ENCODE data around the gene PPTC7.
A peak's percentile ranks its signal among the peaks of the same experiment; 100 is the strongest.

PPTC7 gene

GRCh38 chr12:110582276-110583136 lies 612 bp downstream of the PPTC7 start:
- DNase-seq (ENCODE audit: low read depth), result no peak
- TF ChIP-seq CTCF (IDR thresholded peaks at IDR 0.05; ENCODE audit: control insufficient read depth, extremely low read depth, insufficient read depth), result no peak
- peak overlapping the region; percentile 62 for H3K4me3 ChIP-seq (ENCODE audit: low read depth, low read length)

GRCh38 chr12:110581931-110582275 lies 1.2 kb downstream of the PPTC7 start:
- no peak for DNase-seq (ENCODE audit: low read depth)
- H3K4me3 ChIP-seq (ENCODE audit: low read depth, low read length), result peak overlapping the region; percentile 62
- no peak for TF ChIP-seq CTCF (IDR thresholded peaks at IDR 0.05; ENCODE audit: control insufficient read depth, extremely low read depth, insufficient read depth)

- no peak overlapping the region for H3K4me3 ChIP-seq (ENCODE audit: low read depth, low read length)
- TF ChIP-seq CTCF (IDR thresholded peaks at IDR 0.05; ENCODE audit: control insufficient read depth, extremely low read depth, insufficient read depth), result no peak
- no peak for DNase-seq (ENCODE audit: low read depth)
Measured at GRCh38 chr12:110579535-110580253, 3.4 kb downstream of the PPTC7 start.

- no peak for DNase-seq (ENCODE audit: low read depth)
- no peak for TF ChIP-seq CTCF (IDR thresholded peaks at IDR 0.05; ENCODE audit: control insufficient read depth, extremely low read depth, insufficient read depth)
- H3K4me3 ChIP-seq (ENCODE audit: low read depth, low read length), result no peak overlapping the region
Measured at GRCh38 chr12:110578694-110579534, 4.2 kb downstream of the PPTC7 start.

- H3K4me3 ChIP-seq (ENCODE audit: low read depth, low read length), result no peak overlapping the region
- no peak for TF ChIP-seq CTCF (IDR thresholded peaks at IDR 0.05; ENCODE audit: control insufficient read depth, extremely low read depth, insufficient read depth)
- no peak for DNase-seq (ENCODE audit: low read depth)
Measured at GRCh38 chr12:110577864-110578693, 5.0 kb downstream of the PPTC7 start.

- no peak for DNase-seq (ENCODE audit: low read depth)
- no peak overlapping the region for H3K4me3 ChIP-seq (ENCODE audit: low read depth, low read length)
- no peak for TF ChIP-seq CTCF (IDR thresholded peaks at IDR 0.05; ENCODE audit: control insufficient read depth, extremely low read depth, insufficient read depth)
Measured at GRCh38 chr12:110576504-110576903, 6.6 kb downstream of the PPTC7 start.
